Measurements from ENCODE around the gene ANTKMT.

GRCh38 chr16:735982-736453, 15.1 kb downstream of the ANTKMT start:
- TF ChIP-seq MAX (IDR thresholded peaks at IDR 0.05) (no peak), YY1 (IDR thresholded peaks at IDR 0.05; ENCODE audit: low read depth) (no peak), TAF1 (IDR thresholded peaks at IDR 0.05; ENCODE audit: low read depth) (no peak), NFIC (IDR thresholded peaks at IDR 0.05) (no peak), CREB1 (IDR thresholded peaks at IDR 0.05; ENCODE audit: low read depth) (no peak), RAD21 (IDR thresholded peaks at IDR 0.05; ENCODE audit: low read depth) (no peak), EP300 (IDR thresholded peaks at IDR 0.05; ENCODE audit: borderline replicate concordance) (no peak), CEBPB (IDR thresholded peaks at IDR 0.05) (no peak), REST (IDR thresholded peaks at IDR 0.05; ENCODE audit: low read depth) (no peak), ZBTB7A (IDR thresholded peaks at IDR 0.05; ENCODE audit: low read depth) (no peak), EGR1 (IDR thresholded peaks at IDR 0.05) (no peak), TEAD4 (IDR thresholded peaks at IDR 0.05) (no peak), TCF12 (IDR thresholded peaks at IDR 0.05; ENCODE audit: low read depth) (no peak), FOXM1 (IDR thresholded peaks at IDR 0.05; ENCODE audit: borderline replicate concordance, low read depth) (no peak)
